HEK293 (cell line): ENCODE data around the gene ZMPSTE24.
A peak's percentile ranks its signal among the peaks of the same experiment; 100 is the strongest.

Source experiments
- KLF8 ChIP-seq: fragments of 450-650 bp; formaldehyde crosslinking; IDR thresholded peaks from 2 replicates; pipeline ENCODE4 v1.5.1; 2016; ENCODE audit warnings: missing biosample characterization, missing genetic modification characterization
- MYNN ChIP-seq: fragments of 450-650 bp; formaldehyde crosslinking; IDR thresholded peaks from 2 replicates; pipeline ENCODE4 v1.5.1; 2016; ENCODE audit warnings: missing biosample characterization, missing genetic modification characterization, borderline replicate concordance
- MZF1 ChIP-seq: fragments of 450-650 bp; formaldehyde crosslinking; IDR thresholded peaks from 2 replicates; pipeline ENCODE4 v1.5.1; 2017; ENCODE audit warnings: missing biosample characterization, missing genetic modification characterization, borderline replicate concordance
- OSR2 ChIP-seq: fragments of 450-650 bp; formaldehyde crosslinking; IDR thresholded peaks from 2 replicates; pipeline ENCODE4 v1.5.1; 2016; ENCODE audit warnings: missing biosample characterization, missing genetic modification characterization
- SALL2 ChIP-seq: fragments of 450-650 bp; formaldehyde crosslinking; IDR thresholded peaks from 2 replicates; pipeline ENCODE4 v1.5.0; 2017; ENCODE audit warnings: missing biosample characterization, mild to moderate bottlenecking, missing genetic modification characterization, borderline replicate concordance
- SCRT1 ChIP-seq: fragments of 450-650 bp; formaldehyde crosslinking; IDR thresholded peaks from 2 replicates; pipeline ENCODE4 v1.5.1; 2016; ENCODE audit warnings: missing biosample characterization, missing genetic modification characterization, borderline replicate concordance
- SCRT2 ChIP-seq: fragments of 450-650 bp; formaldehyde crosslinking; IDR thresholded peaks from 2 replicates; pipeline ENCODE4 v1.5.1; 2016; ENCODE audit warnings: missing biosample characterization, missing genetic modification characterization
- SP2 ChIP-seq: fragments of 450-650 bp; formaldehyde crosslinking; IDR thresholded peaks from 2 replicates; pipeline ENCODE4 v1.5.1; 2016; ENCODE audit warnings: missing biosample characterization, missing genetic modification characterization
- ZBTB1 ChIP-seq: fragments of 450-650 bp; formaldehyde crosslinking; IDR thresholded peaks from 2 replicates; pipeline ENCODE4 v1.5.1; 2016; ENCODE audit warnings: missing biosample characterization, missing genetic modification characterization
- ZBTB17 ChIP-seq: fragments of 450-650 bp; formaldehyde crosslinking; IDR thresholded peaks from 2 replicates; pipeline ENCODE4 v1.5.1; 2016; ENCODE audit warnings: missing biosample characterization, missing genetic modification characterization
- ZEB2 ChIP-seq: fragments of 450-650 bp; formaldehyde crosslinking; IDR thresholded peaks from 2 replicates; pipeline ENCODE4 v1.5.1; 2016; ENCODE audit warnings: missing biosample characterization, missing genetic modification characterization
- ZNF121 ChIP-seq: fragments of 450-650 bp; formaldehyde crosslinking; IDR thresholded peaks from 2 replicates; pipeline ENCODE4 v1.5.1; 2016; ENCODE audit warnings: missing biosample characterization, missing genetic modification characterization
- ZNF138 ChIP-seq: fragments of 450-650 bp; formaldehyde crosslinking; IDR thresholded peaks from 2 replicates; pipeline ENCODE4 v1.5.1; 2016; ENCODE audit warnings: missing biosample characterization, missing genetic modification characterization, borderline replicate concordance
- ZNF140 ChIP-seq: fragments of 450-650 bp; formaldehyde crosslinking; IDR thresholded peaks from 2 replicates; pipeline ENCODE4 v1.5.1; 2016; ENCODE audit warnings: missing biosample characterization, missing genetic modification characterization
- ZNF169 ChIP-seq: fragments of 450-650 bp; formaldehyde crosslinking; IDR thresholded peaks from 2 replicates; pipeline ENCODE4 v1.5.1; 2016; ENCODE audit warnings: missing biosample characterization, missing genetic modification characterization
- ZNF239 ChIP-seq: fragments of 450-650 bp; formaldehyde crosslinking; IDR thresholded peaks from 2 replicates; pipeline ENCODE4 v1.5.1; 2016; ENCODE audit warnings: missing biosample characterization, missing genetic modification characterization
- ZNF274 ChIP-seq, 2 experiments: fragments of 200-500 bp in 1 of 2; fragments of 450-650 bp in 1 of 2; sonication (Bioruptor generic) in 1 of 2; formaldehyde crosslinking in 1 of 2; IDR thresholded peaks; 2 replicates each; pipeline versions ENCODE4 v1.5.1 to v1.6.1; 2014 to 2016; ENCODE audit warnings: borderline replicate concordance in 1 of 2, inconsistent platforms in 1 of 2, low read length in 1 of 2, missing biosample characterization in 1 of 2, missing genetic modification characterization in 1 of 2
- ZNF391 ChIP-seq: fragments of 450-650 bp; formaldehyde crosslinking; IDR thresholded peaks from 2 replicates; pipeline ENCODE4 v1.5.1; 2016; ENCODE audit warnings: low read depth, missing biosample characterization, missing genetic modification characterization, borderline replicate concordance
- ZNF423 ChIP-seq: fragments of 450-650 bp; formaldehyde crosslinking; IDR thresholded peaks from 2 replicates; pipeline ENCODE4 v1.5.1; 2016; ENCODE audit warnings: missing biosample characterization, missing genetic modification characterization
- ZNF426 ChIP-seq: fragments of 450-650 bp; formaldehyde crosslinking; IDR thresholded peaks from 2 replicates; pipeline ENCODE4 v1.5.1; 2017; ENCODE audit warnings: missing biosample characterization, missing genetic modification characterization, mild to moderate bottlenecking, inconsistent platforms, moderate library complexity
- ZNF600 ChIP-seq: fragments of 450-650 bp; formaldehyde crosslinking; IDR thresholded peaks from 2 replicates; pipeline ENCODE4 v1.5.1; 2016; ENCODE audit warnings: missing biosample characterization, missing genetic modification characterization
- ZNF610 ChIP-seq: fragments of 450-650 bp; formaldehyde crosslinking; IDR thresholded peaks from 2 replicates; pipeline ENCODE4 v1.5.1; 2016; ENCODE audit warnings: missing biosample characterization, missing genetic modification characterization, borderline replicate concordance
- ZNF654 ChIP-seq: fragments of 450-650 bp; formaldehyde crosslinking; IDR thresholded peaks from 2 replicates; pipeline ENCODE4 v1.5.1; 2016; ENCODE audit warnings: low read depth, missing biosample characterization, missing genetic modification characterization
- ZNF658 ChIP-seq: fragments of 450-650 bp; formaldehyde crosslinking; IDR thresholded peaks from 2 replicates; pipeline ENCODE4; 2016; ENCODE audit warnings: missing biosample characterization, missing genetic modification characterization
- TF ChIP-seq, protein P1 (sequence below): fragments of 450-650 bp; formaldehyde crosslinking; IDR thresholded peaks from 2 replicates; pipeline ENCODE4 v1.5.1; 2016; ENCODE audit warnings: missing biosample characterization, missing genetic modification characterization
- TF ChIP-seq, protein P2 (sequence below): sonication (generic); formaldehyde crosslinking; IDR thresholded peaks from 2 replicates; pipeline ENCODE4 v1.8.1; 2022; ENCODE audit warnings: mild to moderate bottlenecking, moderate library complexity, missing genetic modification reagents
- TF ChIP-seq, protein P3 (sequence below): fragments of 450-650 bp; formaldehyde crosslinking; conservative IDR thresholded peaks from 2 replicates; pipeline ENCODE4 v1.5.1; 2016; ENCODE audit warnings: low read depth, missing biosample characterization, missing genetic modification characterization
- TF ChIP-seq, protein P4 (sequence below): fragments of 450-650 bp; formaldehyde crosslinking; IDR thresholded peaks from 2 replicates; pipeline ENCODE4; 2016; ENCODE audit warnings: missing biosample characterization, missing genetic modification characterization

The ZMPSTE24 gene

DNA sequence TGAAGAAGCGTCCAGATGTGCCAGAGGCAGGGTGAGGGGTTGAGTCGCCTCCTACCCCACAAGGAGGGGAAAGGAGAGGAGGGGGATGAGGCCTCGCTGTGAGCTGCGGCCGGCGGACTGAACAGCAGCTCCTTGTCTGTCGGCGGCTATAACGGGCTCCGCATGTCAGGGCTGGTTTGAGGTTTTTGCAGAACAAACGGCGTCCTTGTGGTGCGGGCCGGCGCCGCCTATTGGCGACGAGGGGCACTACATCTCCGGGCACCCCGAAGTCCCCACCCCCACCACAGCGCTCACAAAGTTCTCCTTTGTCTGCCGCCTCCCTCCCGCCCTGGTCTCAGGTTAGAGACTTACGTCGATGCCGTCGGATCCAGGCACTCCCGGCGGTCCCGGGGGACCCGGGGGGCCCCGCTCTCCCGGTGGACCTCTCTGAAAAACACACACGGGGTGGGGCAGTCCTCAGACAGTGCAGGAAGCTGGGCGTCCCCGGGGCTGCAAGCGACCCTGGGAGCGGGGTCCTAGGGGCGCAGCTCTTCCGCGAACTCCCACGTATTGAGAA, 57.3 kb downstream of the ZMPSTE24 start (continued):
- TF ChIP-seq ZNF274 (IDR thresholded peaks at IDR 0.05; ENCODE audit: low read length) (no peak), ZNF274 (tag by site-specific recombination; IDR thresholded peaks at IDR 0.05; ENCODE audit: borderline replicate concordance) (no peak), KLF8 (tag by site-specific recombination) (0 out of 2 replicates have a peak, but pooled peaks have one; percentile 31), ZNF140 (tag by site-specific recombination) (no peak), ZEB2 (no peak), ZNF654 (tag by site-specific recombination) (0 out of 2 replicates have a peak, but pooled peaks have one; percentile 13), ZNF658 (no peak), ZNF423 (tag by site-specific recombination) (0 out of 2 replicates have a peak, but pooled peaks have one; percentile 23), SP2 (tag by site-specific recombination) (no peak), SALL2 (tag by site-specific recombination) (no peak), ZNF610 (tag by site-specific recombination) (0 out of 2 replicates have a peak, but pooled peaks have one; percentile 45), ZNF391 (tag by site-specific recombination) (no peak), OSR2 (tag by site-specific recombination) (no peak), ZNF138 (tag by site-specific recombination) (no peak), MZF1 (tag by site-specific recombination) (no peak), ZNF600 (tag by site-specific recombination) (peak; percentile 92), ZNF426 (tag by site-specific recombination) (no peak), ZBTB17 (tag by site-specific recombination) (peak; percentile 36; the same call in 1 of the 2 replicates), SCRT1 (tag by site-specific recombination) (no peak), ZNF239 (no peak), ZBTB1 (tag by site-specific recombination) (no peak), ZNF121 (tag by site-specific recombination) (no peak), MYNN (no peak), SCRT2 (no peak), ZNF169 (tag by site-specific recombination) (no peak)
- TF ChIP-seq, protein P1, sequence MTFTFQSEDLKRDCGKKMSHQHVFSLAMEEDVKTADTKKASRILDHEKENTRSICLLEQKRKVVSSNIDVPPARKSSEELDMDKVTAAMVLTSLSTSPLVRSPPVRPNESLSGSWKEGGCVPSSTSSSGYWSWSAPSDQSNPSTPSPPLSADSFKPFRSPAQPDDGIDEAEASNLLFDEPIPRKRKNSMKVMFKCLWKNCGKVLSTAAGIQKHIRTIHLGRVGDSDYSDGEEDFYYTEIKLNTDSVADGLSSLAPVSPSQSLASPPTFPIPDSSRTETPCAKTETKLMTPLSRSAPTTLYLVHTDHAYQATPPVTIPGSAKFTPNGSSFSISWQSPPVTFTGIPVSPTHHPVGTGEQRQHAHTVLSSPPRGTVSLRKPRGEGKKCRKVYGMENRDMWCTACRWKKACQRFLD (tag by site-specific recombination), result no peak
- TF ChIP-seq, protein P2, sequence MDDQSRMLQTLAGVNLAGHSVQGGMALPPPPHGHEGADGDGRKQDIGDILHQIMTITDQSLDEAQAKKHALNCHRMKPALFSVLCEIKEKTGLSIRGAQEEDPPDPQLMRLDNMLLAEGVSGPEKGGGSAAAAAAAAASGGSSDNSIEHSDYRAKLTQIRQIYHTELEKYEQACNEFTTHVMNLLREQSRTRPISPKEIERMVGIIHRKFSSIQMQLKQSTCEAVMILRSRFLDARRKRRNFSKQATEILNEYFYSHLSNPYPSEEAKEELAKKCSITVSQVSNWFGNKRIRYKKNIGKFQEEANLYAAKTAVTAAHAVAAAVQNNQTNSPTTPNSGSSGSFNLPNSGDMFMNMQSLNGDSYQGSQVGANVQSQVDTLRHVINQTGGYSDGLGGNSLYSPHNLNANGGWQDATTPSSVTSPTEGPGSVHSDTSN (CRISPR knock-in tag), result no peak
- TF ChIP-seq, protein P3, sequence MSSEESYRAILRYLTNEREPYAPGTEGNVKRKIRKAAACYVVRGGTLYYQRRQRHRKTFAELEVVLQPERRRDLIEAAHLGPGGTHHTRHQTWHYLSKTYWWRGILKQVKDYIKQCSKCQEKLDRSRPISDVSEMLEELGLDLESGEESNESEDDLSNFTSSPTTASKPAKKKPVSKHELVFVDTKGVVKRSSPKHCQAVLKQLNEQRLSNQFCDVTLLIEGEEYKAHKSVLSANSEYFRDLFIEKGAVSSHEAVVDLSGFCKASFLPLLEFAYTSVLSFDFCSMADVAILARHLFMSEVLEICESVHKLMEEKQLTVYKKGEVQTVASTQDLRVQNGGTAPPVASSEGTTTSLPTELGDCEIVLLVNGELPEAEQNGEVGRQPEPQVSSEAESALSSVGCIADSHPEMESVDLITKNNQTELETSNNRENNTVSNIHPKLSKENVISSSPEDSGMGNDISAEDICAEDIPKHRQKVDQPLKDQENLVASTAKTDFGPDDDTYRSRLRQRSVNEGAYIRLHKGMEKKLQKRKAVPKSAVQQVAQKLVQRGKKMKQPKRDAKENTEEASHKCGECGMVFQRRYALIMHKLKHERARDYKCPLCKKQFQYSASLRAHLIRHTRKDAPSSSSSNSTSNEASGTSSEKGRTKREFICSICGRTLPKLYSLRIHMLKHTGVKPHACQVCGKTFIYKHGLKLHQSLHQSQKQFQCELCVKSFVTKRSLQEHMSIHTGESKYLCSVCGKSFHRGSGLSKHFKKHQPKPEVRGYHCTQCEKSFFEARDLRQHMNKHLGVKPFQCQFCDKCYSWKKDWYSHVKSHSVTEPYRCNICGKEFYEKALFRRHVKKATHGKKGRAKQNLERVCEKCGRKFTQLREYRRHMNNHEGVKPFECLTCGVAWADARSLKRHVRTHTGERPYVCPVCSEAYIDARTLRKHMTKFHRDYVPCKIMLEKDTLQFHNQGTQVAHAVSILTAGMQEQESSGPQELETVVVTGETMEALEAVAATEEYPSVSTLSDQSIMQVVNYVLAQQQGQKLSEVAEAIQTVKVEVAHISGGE (tag by site-specific recombination), result no peak
- TF ChIP-seq, protein P4, sequence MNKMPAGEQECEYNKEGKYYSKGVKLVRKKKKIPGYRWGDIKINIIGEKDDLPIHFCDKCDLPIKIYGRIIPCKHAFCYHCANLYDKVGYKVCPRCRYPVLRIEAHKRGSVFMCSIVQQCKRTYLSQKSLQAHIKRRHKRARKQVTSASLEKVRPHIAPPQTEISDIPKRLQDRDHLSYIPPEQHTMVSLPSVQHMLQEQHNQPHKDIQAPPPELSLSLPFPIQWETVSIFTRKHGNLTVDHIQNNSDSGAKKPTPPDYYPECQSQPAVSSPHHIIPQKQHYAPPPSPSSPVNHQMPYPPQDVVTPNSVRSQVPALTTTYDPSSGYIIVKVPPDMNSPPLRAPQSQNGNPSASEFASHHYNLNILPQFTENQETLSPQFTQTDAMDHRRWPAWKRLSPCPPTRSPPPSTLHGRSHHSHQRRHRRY (tag by site-specific recombination), result no peak
